ENCODE results near the gene DBT.

- TF ChIP-seq POLR2AphosphoS5 (IDR thresholded peaks at IDR 0.05; ENCODE audit: low read depth, low read length) (no peak), POLR2A (IDR thresholded peaks at IDR 0.05; ENCODE audit: low read depth, low read length) (no peak), SPI1 (IDR thresholded peaks at IDR 0.05; ENCODE audit: low read depth, low read length) (no peak), TAF1 (IDR thresholded peaks at IDR 0.05; ENCODE audit: low read depth, low read length) (no peak)
These were observed 30.2 kb downstream of the DBT start for GRCh38 chr1:100219457-100219856.
